ENCODE results near the gene SLC6A18.
A peak's percentile ranks its signal among the peaks of the same experiment; 100 is the strongest.

SLC6A18 gene

GRCh38 chr5:1185629-1186350 is 39.4 kb upstream of the SLC6A18 start:
- no peak overlapping the region for H3K4me3 ChIP-seq (ENCODE audit: low read length)
- DNase-seq (ENCODE audit: low read depth, low spot score): no peak

GRCh38 chr5:1186351-1187233 is 38.6 kb upstream of the SLC6A18 start:
- DNase-seq (ENCODE audit: low read depth, low spot score): no peak
- H3K4me3 ChIP-seq (ENCODE audit: low read length): no peak overlapping the region

GRCh38 chr5:1187234-1187949 is 37.8 kb upstream of the SLC6A18 start:
- DNase-seq (ENCODE audit: low read depth, low spot score): no peak
- no peak overlapping the region for H3K4me3 ChIP-seq (ENCODE audit: low read length)

GRCh38 chr5:1187950-1188334 is 37.2 kb upstream of the SLC6A18 start:
- DNase-seq (ENCODE audit: low read depth, low spot score): no peak
- H3K4me3 ChIP-seq (ENCODE audit: low read length): no peak overlapping the region

- DNase-seq (ENCODE audit: low read depth, low spot score): no peak
- no peak overlapping the region for H3K4me3 ChIP-seq (ENCODE audit: low read length)
These were observed 36.7 kb upstream of the SLC6A18 start for GRCh38 chr5:1188464-1188863.

- H3K4me3 ChIP-seq (ENCODE audit: low read length): no peak overlapping the region
- no peak for DNase-seq (ENCODE audit: low read depth, low spot score)
These were observed 35.9 kb upstream of the SLC6A18 start for GRCh38 chr5:1189269-1189668.

GRCh38 chr5:1190278-1190677 is 34.9 kb upstream of the SLC6A18 start:
- no peak for DNase-seq (ENCODE audit: low read depth, low spot score)

GRCh38 chr5:1190837-1191239 is 34.3 kb upstream of the SLC6A18 start:
- DNase-seq (ENCODE audit: low read depth, low spot score): peak; percentile 37
- H3K4me3 ChIP-seq (ENCODE audit: low read length): no peak overlapping the region

More at GRCh38 chr5:1190278-1190677, 34.9 kb upstream of the SLC6A18 start:
- H3K4me3 ChIP-seq (ENCODE audit: low read length): no peak overlapping the region

GRCh38 chr5:1192971-1193590 is 32.1 kb upstream of the SLC6A18 start:
- no peak for DNase-seq (ENCODE audit: low read depth, low spot score)
- no peak overlapping the region for H3K4me3 ChIP-seq (ENCODE audit: low read length)

- H3K4me3 ChIP-seq (ENCODE audit: low read length): no peak overlapping the region
- DNase-seq (ENCODE audit: low read depth, low spot score): no peak
These were observed 31.6 kb upstream of the SLC6A18 start for GRCh38 chr5:1193591-1193985.

- DNase-seq (ENCODE audit: low read depth, low spot score): no peak
- no peak overlapping the region for H3K4me3 ChIP-seq (ENCODE audit: low read length)
These were observed 30.8 kb upstream of the SLC6A18 start for GRCh38 chr5:1194378-1194777.

- DNase-seq (ENCODE audit: low read depth, low spot score): no peak
These were observed 29.7 kb upstream of the SLC6A18 start for GRCh38 chr5:1195439-1195838.

GRCh38 chr5:1195916-1196315 is 29.3 kb upstream of the SLC6A18 start:
- no peak for DNase-seq (ENCODE audit: low read depth, low spot score)
- H3K4me3 ChIP-seq (ENCODE audit: low read length): no peak overlapping the region

More at GRCh38 chr5:1195439-1195838, 29.7 kb upstream of the SLC6A18 start:
- no peak overlapping the region for H3K4me3 ChIP-seq (ENCODE audit: low read length)

GRCh38 chr5:1196562-1196961 is 28.6 kb upstream of the SLC6A18 start:
- DNase-seq (ENCODE audit: low read depth, low spot score): no peak
- no peak overlapping the region for H3K4me3 ChIP-seq (ENCODE audit: low read length)

- no peak for DNase-seq (ENCODE audit: low read depth, low spot score)
- H3K4me3 ChIP-seq (ENCODE audit: low read length): no peak overlapping the region
These were observed 27.1 kb upstream of the SLC6A18 start for GRCh38 chr5:1197876-1198666.

- DNase-seq (ENCODE audit: low read depth, low spot score): no peak
- H3K4me3 ChIP-seq (ENCODE audit: low read length): no peak overlapping the region
These were observed 25.9 kb upstream of the SLC6A18 start for GRCh38 chr5:1199340-1199648.

- no peak overlapping the region for H3K4me3 ChIP-seq (ENCODE audit: low read length)
- DNase-seq (ENCODE audit: low read depth, low spot score): no peak
These were observed 25.3 kb upstream of the SLC6A18 start for GRCh38 chr5:1199649-1200494.

All from Jurkat, Clone E6-1 (cell line).